Liver (tissue), 9 donors: ENCODE data around the gene LZTS3. TPM values are rescaled to one million over a fixed set of nuclear protein-coding genes. Genes with fewer than 3 reads are reported as not detected.

Source experiments
- DNase-seq: peaks from one replicate; pipeline ENCODE4 v3.0.0-alpha.2; 2017; ENCODE audit warnings: low spot score
- H3K27ac ChIP-seq, 2 donors: one replicate each; pipeline ENCODE4 v1.7.0; 2013; ENCODE audit warnings: inconsistent platforms in 2 of 2, low read length in 2 of 2, control low read depth in 1 of 2, low read depth in 1 of 2, mild to moderate bottlenecking in 1 of 2
- H3K27me3 ChIP-seq, 4 donors: one replicate each; pipeline versions ENCODE4 v1.6.1 to v1.7.0; 2013; ENCODE audit warnings: low read length in 3 of 4, inconsistent platforms in 1 of 4, mild to moderate bottlenecking in 1 of 4, moderate library complexity in 1 of 4; ENCODE audit not compliant: control insufficient read depth in 4 of 4, insufficient read depth in 4 of 4
- H3K36me3 ChIP-seq, 4 donors: one replicate each; pipeline versions ENCODE4 v1.6.1 to v1.7.0; 2013; ENCODE audit warnings: low read length in 3 of 4, mild to moderate bottlenecking in 3 of 4, low read depth in 1 of 4, moderate library complexity in 1 of 4; ENCODE audit not compliant: control insufficient read depth in 4 of 4, insufficient read depth in 3 of 4
- H3K4me1 ChIP-seq, 4 donors: one replicate each; pipeline versions ENCODE4 v1.6.1 to v1.7.0; 2013; ENCODE audit warnings: low read length in 3 of 4, mild to moderate bottlenecking in 3 of 4, moderate library complexity in 1 of 4; ENCODE audit not compliant: control insufficient read depth in 4 of 4, insufficient read depth in 4 of 4
- H3K4me3 ChIP-seq, 3 donors: one replicate each; pipeline versions ENCODE4 v1.6.1 to v1.7.0; 2013; ENCODE audit warnings: low read length in 3 of 3, control low read depth in 1 of 3, low read depth in 1 of 3, mild to moderate bottlenecking in 1 of 3
- H3K9ac ChIP-seq, 2 donors: one replicate each; pipeline ENCODE4 v1.7.0; 2013; ENCODE audit warnings: low read length in 2 of 2, mild to moderate bottlenecking in 2 of 2, moderate library complexity in 2 of 2, control low read depth in 1 of 2, low read depth in 1 of 2
- H3K9me3 ChIP-seq, 4 donors: one replicate each; pipeline versions ENCODE4 v1.6.1 to v1.7.0; 2013; ENCODE audit warnings: low read length in 3 of 4; ENCODE audit not compliant: control insufficient read depth in 4 of 4
- ATF3 ChIP-seq: IDR thresholded peaks from 2 replicates; pipeline ENCODE4 v1.6.1; 2016; ENCODE audit warnings: antibody characterized with exemption
- CTCF ChIP-seq: fragments of 150-350 bp; IDR thresholded peaks from 2 replicates; pipeline ENCODE4 v1.5.1; 2017; ENCODE audit warnings: improper control_type of control experiment, low read depth, low read length; ENCODE audit not compliant: missing input control
- EGR1 ChIP-seq, 2 donors: IDR thresholded peaks; 2 replicates each; pipeline ENCODE4 v1.6.1; 2016 to 2018; ENCODE audit warnings: antibody characterized with exemption in 2 of 2, low read depth in 2 of 2
- FOXA1 ChIP-seq: IDR thresholded peaks from 2 replicates; pipeline ENCODE4 v1.6.1; 2016; ENCODE audit warnings: antibody characterized with exemption
- FOXA2 ChIP-seq: IDR thresholded peaks from 2 replicates; pipeline ENCODE4 v1.6.1; 2016; ENCODE audit warnings: antibody characterized with exemption
- GABPA ChIP-seq, 2 donors: IDR thresholded peaks in 1 of 2; conservative IDR thresholded peaks in 1 of 2; 2 replicates each; pipeline ENCODE4 v1.6.1; 2016; ENCODE audit warnings: antibody characterized with exemption in 2 of 2, mild to moderate bottlenecking in 1 of 2, moderate library complexity in 1 of 2
- HNF4A ChIP-seq, 2 donors: conservative IDR thresholded peaks; 2 replicates each; pipeline ENCODE4 v1.6.1; 2016; ENCODE audit warnings: antibody characterized with exemption in 2 of 2, mild to moderate bottlenecking in 2 of 2
- HNF4G ChIP-seq: IDR thresholded peaks from 2 replicates; pipeline ENCODE4 v1.6.1; 2016; ENCODE audit warnings: antibody characterized with exemption
- JUND ChIP-seq, 2 donors: IDR thresholded peaks; 2 replicates each; pipeline ENCODE4 v1.6.1; 2016; ENCODE audit warnings: antibody characterized with exemption in 2 of 2
- MAX ChIP-seq: IDR thresholded peaks from 2 replicates; pipeline ENCODE4 v1.6.1; 2016; ENCODE audit warnings: antibody characterized with exemption
- NR2F2 ChIP-seq: IDR thresholded peaks from 2 replicates; pipeline ENCODE4 v1.6.1; 2016; ENCODE audit warnings: antibody characterized with exemption
- RAD21 ChIP-seq, 2 donors: IDR thresholded peaks; 2 replicates each; pipeline ENCODE4 v1.6.1; 2016; ENCODE audit warnings: antibody characterized with exemption in 2 of 2, mild to moderate bottlenecking in 2 of 2
- REST ChIP-seq: IDR thresholded peaks from 2 replicates; pipeline ENCODE4 v1.6.1; 2016; ENCODE audit warnings: antibody characterized with exemption, mild to moderate bottlenecking
- RXRA ChIP-seq, 2 donors: IDR thresholded peaks; 2 replicates each; pipeline ENCODE4 v1.6.1; 2017 to 2018; ENCODE audit warnings: antibody characterized with exemption in 2 of 2, mild to moderate bottlenecking in 1 of 2
- SP1 ChIP-seq: IDR thresholded peaks from 2 replicates; pipeline ENCODE4 v1.6.1; 2018; ENCODE audit warnings: antibody characterized with exemption, mild to moderate bottlenecking
- YY1 ChIP-seq: IDR thresholded peaks from 2 replicates; pipeline ENCODE4 v1.6.1; 2016; ENCODE audit warnings: antibody characterized with exemption, mild to moderate bottlenecking
- ZBTB33 ChIP-seq: IDR thresholded peaks from 2 replicates; pipeline ENCODE4 v1.6.1; 2016; ENCODE audit warnings: antibody characterized with exemption
- WGBS: extraction: QIAGEN DNeasy Blood & Tissue Kit; methylation state at CpG from one replicate; pipeline ENCODE4 v1.1.7; 2013; 5-methylcytosine and 5-hydroxymethylcytosine counted together
- polyA plus RNA-seq, 2 donors: library from polyadenylated mRNA; stranded (reverse) in 1 of 2; unstranded in 1 of 2; fragments of 200-250 nt in 1 of 2; fragments of >200 nt in 1 of 2; fragmentation: Nextera tagmentation in 1 of 2; extraction: Ambion mirVana in 1 of 2; gene quantifications; one replicate each; pipeline versions ENCODE4 v1.2.1 to v1.2.3, GENCODE V29; 2013 to 2015
- total RNA-seq, 2 donors: library from RNA; depleted of rRNA; stranded (reverse); fragments of >200 nt; gene quantifications; one replicate each; pipeline ENCODE4 v1.2.3, GENCODE V29; 2014
- donor health status: healthy.
- donor health status: healthy.
- donor health status: healthy.
- donor health status: healthy.
- donor health status: healthy.

Gene LZTS3
- total and polyA plus RNA-seq, 4 donors = 1.9 to 3.7 (median 3.5) TPM

GRCh38 chr20:3194617-3195280 lies 21.4 kb upstream of the LZTS3 start:
- H3K27ac ChIP-seq = no peak overlapping the region
- H3K4me3 ChIP-seq = no peak overlapping the region
- no peak for DNase-seq
- H3K36me3 ChIP-seq = peaks cover 10 to 71% (median 40%) of the 10 kb centered on the region in 4 donors
- WGBS = 97% methylated on average over 10 of the region's 10 CpGs
- TF ChIP-seq FOXA2 (no peak), ZBTB33 (no peak), FOXA1 (no peak), REST (no peak), YY1 (no peak), HNF4G (no peak), GABPA (IDR thresholded peaks at IDR 0.05 in 1 of 2, conservative IDR thresholded peaks at IDR 0.05 in 1 of 2) (no peak), NR2F2 (no peak), MAX (no peak)
- H3K9me3 ChIP-seq = no peaks in the 10 kb centered on the region
- H3K9ac ChIP-seq = no peak overlapping the region
- H3K27me3 ChIP-seq = no peaks in the 10 kb centered on the region
- H3K4me1 ChIP-seq = peaks cover 0 to 4% (median 0%) of the 10 kb centered on the region in 4 donors

- DNase-seq = no peak
- no peak for TF ChIP-seq ATF3
- no peak for TF ChIP-seq JUND (IDR thresholded peaks at IDR 0.05)
- TF ChIP-seq MAX = no peak
- TF ChIP-seq NR2F2 = no peak
- TF ChIP-seq SP1 = no peak
- TF ChIP-seq RXRA (IDR thresholded peaks at IDR 0.05) = no peak
- no peak for TF ChIP-seq ZBTB33
- TF ChIP-seq EGR1 (IDR thresholded peaks at IDR 0.05; ENCODE audit: low read depth in 2 of 2) = no peak
- no peak for TF ChIP-seq CTCF
- TF ChIP-seq RAD21 (IDR thresholded peaks at IDR 0.05) = no peak
- no peak for TF ChIP-seq HNF4A (conservative IDR thresholded peaks at IDR 0.05)
- TF ChIP-seq YY1 = no peak
These were observed 20.7 kb upstream of the LZTS3 start for GRCh38 chr20:3193806-3194616.

More at GRCh38 chr20:3193806-3194616, 20.7 kb upstream of the LZTS3 start:
- H3K9me3 ChIP-seq = no peaks in the 10 kb centered on the region
- H3K36me3 ChIP-seq = peaks cover 10 to 69% (median 38%) of the 10 kb centered on the region in 4 donors
- no peak overlapping the region for H3K9ac ChIP-seq
- H3K4me1 ChIP-seq = no peaks in the 10 kb centered on the region
- no peak overlapping the region for H3K27ac ChIP-seq
- no peak overlapping the region for H3K4me3 ChIP-seq
- no peaks in the 10 kb centered on the region for H3K27me3 ChIP-seq
- WGBS = 95% methylated on average over 14 of the region's 14 CpGs
